Activated T-cell treated with anti-CD3 and anti-CD28 coated beads, Interleukin-2, amount 50 U/mL, for 72 hours (primary cell): ENCODE data around the gene CCDC88A. TPM values are rescaled to one million over a fixed set of nuclear protein-coding genes. Genes with fewer than 3 reads are reported as not detected.
A peak's percentile ranks its signal among the peaks of the same experiment; 100 is the strongest.
"Not testable (repeated sequence)": the region's sequence is repeated elsewhere in the genome, so short reads cannot be mapped to it uniquely, and the experiment has no call there.

ENCODE experiments used
- ATAC-seq, 2 donors: fragments of 150-1000 bp; cut with Tn5 transposase; replicated peaks in 1 of 2; 2 replicates each; pipeline ENCODE4 v1.10.0; 2021; ENCODE audit warnings: moderate library complexity in 2 of 2, mild to moderate bottlenecking in 1 of 2
- DNase-seq, 2 donors: peaks; one replicate each; pipeline ENCODE4 v3.0.0; 2021 to 2022; ENCODE audit warnings: mixed read lengths in 1 of 2
- H3K27ac Mint-ChIP-seq: one replicate; pipeline ENCODE4 v1.8.0; 2022; ENCODE audit warnings: mild to moderate bottlenecking, moderate library complexity, mixed read lengths
- H3K27me3 Mint-ChIP-seq: one replicate; pipeline ENCODE4 v1.8.0; 2022; ENCODE audit warnings: low read depth, mixed read lengths
- H3K36me3 Mint-ChIP-seq, 2 donors: one replicate each; pipeline ENCODE4 v1.8.0; 2022; ENCODE audit warnings: mixed read lengths in 2 of 2, mild to moderate bottlenecking in 1 of 2; ENCODE audit not compliant: insufficient read depth in 2 of 2
- H3K4me1 Mint-ChIP-seq: one replicate; pipeline ENCODE4 v1.8.0; 2022; ENCODE audit warnings: low read depth, mixed read lengths
- H3K4me3 Mint-ChIP-seq, 2 donors: one replicate each; pipeline ENCODE4 v1.8.0; 2022; ENCODE audit warnings: mild to moderate bottlenecking in 2 of 2, mixed read lengths in 2 of 2, moderate library complexity in 2 of 2
- H3K9me3 Mint-ChIP-seq, 2 donors: one replicate each; pipeline ENCODE4 v1.8.0; 2022; ENCODE audit warnings: mixed read lengths in 2 of 2
- total RNA-seq, 2 donors: library from RNA; stranded (reverse); gene quantifications; one replicate each; pipeline ENCODE4 v1.2.3, GENCODE V29; 2022

Gene CCDC88A
- total RNA-seq, 2 donors from 2014 or later: 9.6 to 13.8 TPM

DNA sequence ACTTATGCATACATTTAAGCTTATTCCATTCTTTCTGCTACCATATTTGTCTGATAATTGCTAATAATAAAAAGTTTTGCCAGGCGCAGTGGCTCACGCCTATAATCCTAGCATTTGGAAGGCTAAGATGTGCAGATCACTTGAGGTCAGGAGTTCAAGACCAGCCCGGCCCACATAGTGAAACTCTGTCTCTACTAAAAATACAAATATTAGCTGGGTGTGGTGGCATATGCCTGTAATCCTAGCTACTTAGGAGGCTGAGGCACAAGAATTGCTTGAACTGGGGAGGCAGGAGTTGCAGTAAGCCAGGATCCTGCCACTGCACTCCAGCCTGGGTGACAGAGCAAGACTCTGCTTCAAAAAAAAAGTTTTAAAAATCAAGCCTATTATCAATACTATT lies 160.1 kb downstream of the CCDC88A start:
- H3K36me3 Mint-ChIP-seq: peaks cover 1 to 15% of the 10 kb centered on the region in 2 donors
- not testable (repeated sequence) for H3K4me3 Mint-ChIP-seq, H3K27ac Mint-ChIP-seq, H3K4me1 Mint-ChIP-seq, ATAC-seq, DNase-seq, H3K27me3 Mint-ChIP-seq, H3K9me3 Mint-ChIP-seq

GRCh38 chr2:55252832-55253231 lies 166.8 kb downstream of the CCDC88A start:
- H3K27me3 Mint-ChIP-seq: no peaks in the 10 kb centered on the region
- DNase-seq (no peak), ATAC-seq (no peak)
- no peaks in the 10 kb centered on the region for H3K9me3 Mint-ChIP-seq
- H3K4me1 Mint-ChIP-seq: no peaks in the 10 kb centered on the region
- H3K36me3 Mint-ChIP-seq: peaks cover 2 to 11% of the 10 kb centered on the region in 2 donors
- H3K27ac Mint-ChIP-seq: no peak overlapping the region
- H3K4me3 Mint-ChIP-seq: no peak overlapping the region

DNA sequence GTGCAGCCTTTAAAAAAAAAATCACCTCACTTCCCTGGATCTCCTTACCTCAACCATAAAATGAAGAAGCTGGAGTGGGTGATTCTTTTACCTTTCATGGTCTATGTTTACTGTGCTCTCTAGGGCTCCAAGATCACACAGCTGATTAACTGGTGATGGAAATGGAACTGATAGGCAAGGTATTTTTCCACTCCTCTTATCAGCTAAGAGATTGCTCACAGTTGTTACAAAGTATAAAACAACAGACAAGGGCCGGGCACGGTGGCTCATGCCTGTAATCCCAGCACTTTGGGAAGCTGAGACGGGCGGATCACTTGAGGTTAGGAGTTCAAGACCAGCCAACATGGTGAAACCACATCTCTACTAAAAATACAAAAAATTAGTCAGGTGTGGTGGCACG lies 172.6 kb downstream of the CCDC88A start:
- ATAC-seq: no peak

GRCh38 chr2:55245411-55245810 lies 174.2 kb downstream of the CCDC88A start:
- H3K4me3 Mint-ChIP-seq: no peak overlapping the region
- H3K27me3 Mint-ChIP-seq: no peaks in the 10 kb centered on the region
- DNase-seq (no peak), ATAC-seq (no peak)
- H3K27ac Mint-ChIP-seq: peak overlapping the region; percentile 86
- peaks cover 5 to 16% of the 10 kb centered on the region in 2 donors for H3K36me3 Mint-ChIP-seq
- H3K4me1 Mint-ChIP-seq: no peaks in the 10 kb centered on the region
- no peaks in the 10 kb centered on the region for H3K9me3 Mint-ChIP-seq

More for the DNA sequence above, 172.6 kb downstream of the CCDC88A start:
- Mint-ChIP-seq H3K4me3 (no peak overlapping the region), H3K4me1 (no peaks in the 10 kb centered on the region), H3K27me3 (no peaks in the 10 kb centered on the region), H3K36me3 (peaks cover 5 to 14% of the 10 kb centered on the region in 2 donors), H3K9me3 (no peaks in the 10 kb centered on the region), H3K27ac (peak overlapping the region; percentile 57)
- DNase-seq: no peak

- DNase-seq (no peak), ATAC-seq (no peak)
- Mint-ChIP-seq H3K27ac (no peak overlapping the region), H3K9me3 (no peaks in the 10 kb centered on the region), H3K27me3 (no peaks in the 10 kb centered on the region), H3K36me3 (peaks cover 5 to 12% of the 10 kb centered on the region in 2 donors), H3K4me1 (no peaks in the 10 kb centered on the region), H3K4me3 (no peak overlapping the region)
Measured at GRCh38 chr2:55242617-55243016, 177.0 kb downstream of the CCDC88A start.

DNA sequence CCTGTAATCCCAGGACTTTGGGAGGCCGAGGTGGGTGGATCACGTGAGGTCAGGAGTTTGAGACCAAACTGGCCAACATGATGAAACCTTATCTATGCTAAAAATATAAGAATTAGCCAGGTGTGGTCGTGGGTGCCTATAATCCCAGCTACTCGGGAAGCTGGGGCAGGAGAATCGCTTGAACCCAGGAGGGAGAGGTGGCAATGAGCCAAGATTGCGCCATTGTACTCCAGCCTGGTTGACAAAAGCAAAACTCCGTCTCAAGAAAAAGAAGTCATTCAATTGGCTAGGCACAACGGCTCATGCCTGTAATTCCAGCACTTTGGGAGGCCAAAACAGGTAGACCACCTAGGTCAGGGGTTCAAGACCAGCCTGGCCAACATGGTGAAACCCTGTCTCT lies 178.1 kb downstream of the CCDC88A start:
- H3K27me3 Mint-ChIP-seq, ATAC-seq, DNase-seq, H3K4me1 Mint-ChIP-seq, H3K36me3 Mint-ChIP-seq, H3K27ac Mint-ChIP-seq, H3K9me3 Mint-ChIP-seq, H3K4me3 Mint-ChIP-seq: not testable (repeated sequence)

GRCh38 chr2:55239656-55240222 lies 179.9 kb downstream of the CCDC88A start:
- no peak for DNase-seq
- Mint-ChIP-seq H3K4me3 (no peak overlapping the region), H3K9me3 (no peaks in the 10 kb centered on the region), H3K27me3 (no peaks in the 10 kb centered on the region), H3K4me1 (peaks cover 11% of the 10 kb centered on the region), H3K27ac (no peak overlapping the region), H3K36me3 (peaks cover 5 to 20% of the 10 kb centered on the region in 2 donors)
- ATAC-seq: no peak

Other genes with a start within 250 kb of the CCDC88A start
- gene CLHC1, start 187.6 kb downstream of the CCDC88A start, total RNA-seq: 10 to 100 TPM; 12.3 to 15.5 TPM
- gene RPS27A, start 187.2 kb downstream of the CCDC88A start, total RNA-seq: 1,000 to 10,000 TPM; 1,242 to 1,391 TPM
- 10 to 100 TPM; 49.8 to 55.7 TPM for gene MTIF2, start 150.6 kb downstream of the CCDC88A start, total RNA-seq
- 10 to 100 TPM; 20.3 to 21.6 TPM for gene CFAP36, start 99.9 kb upstream of the CCDC88A start, total RNA-seq
- gene PPP4R3B, start 197.8 kb upstream of the CCDC88A start, total RNA-seq: 10 to 100 TPM; 80.8 TPM